Astrocyte of the spinal cord (primary cell): ENCODE results near the gene NMT1.

Source experiments
- DNase-seq: peaks from one replicate; pipeline ENCODE4 v3.0.0; 2011; ENCODE audit warnings: low read depth, low spot score
- H3K4me3 ChIP-seq: 2 replicates; pipeline ENCODE4 v1.5.1; 2011; ENCODE audit warnings: low read depth, mild to moderate bottlenecking, low read length, moderate library complexity
- CTCF ChIP-seq: IDR thresholded peaks from 2 replicates; pipeline ENCODE4 v1.5.1; 2012; ENCODE audit warnings: low read depth, mild to moderate bottlenecking, low read length, inconsistent platforms
- in situ Hi-C: cut with HindIII; loops from 2 replicates; pipeline ENCODE4 v1.10.0; 2017; ENCODE audit warnings: low sequenced_read_pairs

NMT1 gene

GRCh38 chr17:45036691-45037090, 24.4 kb upstream of the NMT1 start:
- in situ Hi-C loops, result no loop called here
- TF ChIP-seq CTCF, result no peak
- H3K4me3 ChIP-seq, result no peak overlapping the region
- no peak for DNase-seq

GRCh38 chr17:45038728-45039634, 22.1 kb upstream of the NMT1 start:
- no peak for DNase-seq
- in situ Hi-C loops, result no loop called here
- no peak for TF ChIP-seq CTCF
- H3K4me3 ChIP-seq, result no peak overlapping the region

GRCh38 chr17:45040459-45040858, 20.7 kb upstream of the NMT1 start:
- no peak overlapping the region for H3K4me3 ChIP-seq
- no peak for DNase-seq
- in situ Hi-C loops, result no loop called here
- TF ChIP-seq CTCF, result no peak

- no peak for TF ChIP-seq CTCF
Measured at GRCh38 chr17:45042346-45043120, 18.6 kb upstream of the NMT1 start.

GRCh38 chr17:45043813-45044540, 17.1 kb upstream of the NMT1 start:
- in situ Hi-C loops, result no loop called here
- TF ChIP-seq CTCF, result no peak
- DNase-seq, result no peak
- H3K4me3 ChIP-seq, result no peak overlapping the region

More at GRCh38 chr17:45042346-45043120, 18.6 kb upstream of the NMT1 start:
- H3K4me3 ChIP-seq, result no peak overlapping the region
- DNase-seq, result no peak
- in situ Hi-C loops, result no loop called here

- no peak for TF ChIP-seq CTCF
- no peak for DNase-seq
- in situ Hi-C loops, result no loop called here
- H3K4me3 ChIP-seq, result no peak overlapping the region
Measured at GRCh38 chr17:45046537-45047125, 14.5 kb upstream of the NMT1 start.
